HepG2 (cell line): ENCODE data around the gene JMJD6. TPM values are rescaled to one million over a fixed set of nuclear protein-coding genes. Genes with fewer than 3 reads are reported as not detected.

Experiments
- CBFB ChIP-seq: sonication (generic); formaldehyde crosslinking; IDR thresholded peaks from 2 replicates; pipeline ENCODE4 v1.4.0; 2020; ENCODE audit warnings: missing genetic modification reagents
- ERF ChIP-seq: IDR thresholded peaks from 2 replicates; pipeline ENCODE4 v1.6.1; 2018; ENCODE audit warnings: missing biosample characterization, missing genetic modification reagents
- GATAD2A ChIP-seq: IDR thresholded peaks from 2 replicates; pipeline ENCODE4 v1.6.1; 2016
- HNRNPLL ChIP-seq: fragments of 200-400 bp; formaldehyde crosslinking; IDR thresholded peaks from 2 replicates; pipeline ENCODE4 v1.6.1; 2017; ENCODE audit warnings: mild to moderate bottlenecking, low read depth, low read length; ENCODE audit not compliant: poor library complexity, severe bottlenecking
- KDM3A ChIP-seq: IDR thresholded peaks from 2 replicates; pipeline ENCODE4 v1.6.1; 2018; ENCODE audit warnings: low read depth, missing compliant biosample characterization
- LCORL ChIP-seq, 2 experiments: fragments of 450-650 bp in 1 of 2; sonication (generic) in 1 of 2; formaldehyde crosslinking in 1 of 2; IDR thresholded peaks; 2 replicates each; pipeline versions ENCODE4 v1.5.0 to v1.6.1; 2017 to 2020; ENCODE audit warnings: antibody characterized with exemption in 1 of 2, missing genetic modification reagents in 1 of 2
- PHF21A ChIP-seq: sonication (generic); formaldehyde crosslinking; IDR thresholded peaks from 2 replicates; pipeline ENCODE4 v1.5.0; 2020; ENCODE audit warnings: mild to moderate bottlenecking, missing genetic modification reagents
- RAD51 ChIP-seq: fragments of 450-650 bp; IDR thresholded peaks from 2 replicates; pipeline ENCODE4 v1.6.1; 2016; ENCODE audit warnings: borderline replicate concordance
- RFXANK ChIP-seq: IDR thresholded peaks from 2 replicates; pipeline ENCODE4 v1.6.1; 2016
- RXRA ChIP-seq: sonication (generic); formaldehyde crosslinking; IDR thresholded peaks from 2 replicates; pipeline ENCODE4 v1.5.1; 2020; ENCODE audit warnings: missing genetic modification reagents
- SNAI1 ChIP-seq: sonication (generic); formaldehyde crosslinking; IDR thresholded peaks from 2 replicates; pipeline ENCODE4 v1.5.0; 2020; ENCODE audit warnings: mild to moderate bottlenecking, missing genetic modification reagents, borderline replicate concordance
- THAP11 ChIP-seq: IDR thresholded peaks from 2 replicates; pipeline ENCODE4 v1.6.1; 2016; ENCODE audit warnings: missing biosample characterization, missing genetic modification reagents
- ZBTB21 ChIP-seq: sonication (generic); formaldehyde crosslinking; IDR thresholded peaks from 2 replicates; pipeline ENCODE4 v1.4.0; 2020; ENCODE audit warnings: missing genetic modification reagents
- ZNF652 ChIP-seq: IDR thresholded peaks from 2 replicates; pipeline ENCODE4 v1.6.1; 2016; ENCODE audit warnings: low read depth, borderline replicate concordance
- polyA plus RNA-seq, 8 experiments: library from polyadenylated mRNA; depleted of rRNA in 3 of 8; stranded (reverse) in 7 of 8; unstranded in 1 of 8; fragments of >200 nt; fragmentation: Illumina TruSeq in 4 of 8; extraction: Trizol in 4 of 8; gene quantifications; 2 replicates each; pipeline versions ENCODE4 v1.2.1 to v1.2.3, GENCODE V29; 2011 to 2016; ENCODE audit warnings: low read depth in 4 of 8, missing spikeins in 1 of 8, mixed read lengths in 1 of 8; ENCODE audit not compliant: insufficient read depth in 1 of 8
- total RNA-seq, 5 experiments: library from RNA; depleted of rRNA; stranded (reverse); fragments of >200 nt; fragmentation: Illumina TruSeq; extraction: Trizol; gene quantifications; 2 replicates each; pipeline ENCODE4 v1.2.3, GENCODE V29; 2016; ENCODE audit warnings: low read depth in 1 of 5
- TF ChIP-seq, protein P1 (sequence below): sonication (generic); formaldehyde crosslinking; conservative IDR thresholded peaks from 2 replicates; pipeline ENCODE4 v1.4.0; 2020; ENCODE audit warnings: mild to moderate bottlenecking, missing genetic modification reagents, moderate library complexity
- TF ChIP-seq, protein P2 (sequence below): sonication (generic); formaldehyde crosslinking; IDR thresholded peaks from 2 replicates; pipeline ENCODE4 v1.9.0; 2021; ENCODE audit warnings: missing genetic modification reagents, mild to moderate bottlenecking, borderline replicate concordance
- TF ChIP-seq, protein P3 (sequence below): sonication (generic); formaldehyde crosslinking; IDR thresholded peaks from 2 replicates; pipeline ENCODE4 v1.8.0; 2022; ENCODE audit warnings: missing genetic modification reagents, low read depth, mild to moderate bottlenecking, borderline replicate concordance
- TF ChIP-seq, protein P4 (sequence below): IDR thresholded peaks from 2 replicates; pipeline ENCODE4 v1.4.0; 2020; ENCODE audit warnings: mild to moderate bottlenecking, missing genetic modification reagents
- TF ChIP-seq, protein P5 (sequence below): sonication (generic); formaldehyde crosslinking; IDR thresholded peaks from 2 replicates; pipeline ENCODE4 v1.8.0; 2022; ENCODE audit warnings: low read depth, missing genetic modification reagents

Gene JMJD6
- total and polyA plus RNA-seq, 2 of the 13 experiments (the other 11 are each of a cell fraction or from before 2014, with no cell fraction given) = 33.6 to 41.0 TPM

DNA sequence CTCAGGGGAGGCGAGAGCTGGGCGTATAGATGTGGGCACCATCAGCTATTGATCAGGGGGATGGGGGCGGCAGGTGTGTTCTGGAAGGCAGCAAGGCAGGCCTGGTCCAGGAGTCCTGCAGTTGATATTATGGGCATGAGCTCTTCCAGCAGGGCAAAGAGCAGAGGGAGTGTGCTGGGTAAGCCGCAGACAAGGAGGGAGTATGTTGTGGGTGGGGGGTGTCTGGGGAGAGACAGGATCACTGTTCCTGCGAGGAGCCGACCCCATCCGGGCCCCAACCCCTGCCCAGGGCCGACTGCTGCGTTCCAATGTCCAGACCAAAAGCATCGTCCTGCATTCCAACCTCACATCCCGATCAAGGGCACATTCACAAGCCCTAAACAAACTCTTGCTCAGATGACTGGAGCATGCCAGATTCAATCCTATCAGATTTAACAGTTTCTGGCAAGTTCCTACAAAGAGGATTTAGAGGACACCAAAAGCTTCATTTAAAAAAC lies 24.9 kb downstream of the JMJD6 start (continued):
- TF ChIP-seq, protein P1, sequence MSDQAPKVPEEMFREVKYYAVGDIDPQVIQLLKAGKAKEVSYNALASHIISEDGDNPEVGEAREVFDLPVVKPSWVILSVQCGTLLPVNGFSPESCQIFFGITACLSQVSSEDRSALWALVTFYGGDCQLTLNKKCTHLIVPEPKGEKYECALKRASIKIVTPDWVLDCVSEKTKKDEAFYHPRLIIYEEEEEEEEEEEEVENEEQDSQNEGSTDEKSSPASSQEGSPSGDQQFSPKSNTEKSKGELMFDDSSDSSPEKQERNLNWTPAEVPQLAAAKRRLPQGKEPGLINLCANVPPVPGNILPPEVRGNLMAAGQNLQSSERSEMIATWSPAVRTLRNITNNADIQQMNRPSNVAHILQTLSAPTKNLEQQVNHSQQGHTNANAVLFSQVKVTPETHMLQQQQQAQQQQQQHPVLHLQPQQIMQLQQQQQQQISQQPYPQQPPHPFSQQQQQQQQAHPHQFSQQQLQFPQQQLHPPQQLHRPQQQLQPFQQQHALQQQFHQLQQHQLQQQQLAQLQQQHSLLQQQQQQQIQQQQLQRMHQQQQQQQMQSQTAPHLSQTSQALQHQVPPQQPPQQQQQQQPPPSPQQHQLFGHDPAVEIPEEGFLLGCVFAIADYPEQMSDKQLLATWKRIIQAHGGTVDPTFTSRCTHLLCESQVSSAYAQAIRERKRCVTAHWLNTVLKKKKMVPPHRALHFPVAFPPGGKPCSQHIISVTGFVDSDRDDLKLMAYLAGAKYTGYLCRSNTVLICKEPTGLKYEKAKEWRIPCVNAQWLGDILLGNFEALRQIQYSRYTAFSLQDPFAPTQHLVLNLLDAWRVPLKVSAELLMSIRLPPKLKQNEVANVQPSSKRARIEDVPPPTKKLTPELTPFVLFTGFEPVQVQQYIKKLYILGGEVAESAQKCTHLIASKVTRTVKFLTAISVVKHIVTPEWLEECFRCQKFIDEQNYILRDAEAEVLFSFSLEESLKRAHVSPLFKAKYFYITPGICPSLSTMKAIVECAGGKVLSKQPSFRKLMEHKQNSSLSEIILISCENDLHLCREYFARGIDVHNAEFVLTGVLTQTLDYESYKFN (CRISPR knock-in tag) = peak; percentile 83
- TF ChIP-seq PHF21A (CRISPR knock-in tag) = peak; percentile 92
- TF ChIP-seq, protein P2, sequence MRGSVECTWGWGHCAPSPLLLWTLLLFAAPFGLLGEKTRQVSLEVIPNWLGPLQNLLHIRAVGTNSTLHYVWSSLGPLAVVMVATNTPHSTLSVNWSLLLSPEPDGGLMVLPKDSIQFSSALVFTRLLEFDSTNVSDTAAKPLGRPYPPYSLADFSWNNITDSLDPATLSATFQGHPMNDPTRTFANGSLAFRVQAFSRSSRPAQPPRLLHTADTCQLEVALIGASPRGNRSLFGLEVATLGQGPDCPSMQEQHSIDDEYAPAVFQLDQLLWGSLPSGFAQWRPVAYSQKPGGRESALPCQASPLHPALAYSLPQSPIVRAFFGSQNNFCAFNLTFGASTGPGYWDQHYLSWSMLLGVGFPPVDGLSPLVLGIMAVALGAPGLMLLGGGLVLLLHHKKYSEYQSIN (CRISPR knock-in tag) = no peak
- TF ChIP-seq, protein P3, sequence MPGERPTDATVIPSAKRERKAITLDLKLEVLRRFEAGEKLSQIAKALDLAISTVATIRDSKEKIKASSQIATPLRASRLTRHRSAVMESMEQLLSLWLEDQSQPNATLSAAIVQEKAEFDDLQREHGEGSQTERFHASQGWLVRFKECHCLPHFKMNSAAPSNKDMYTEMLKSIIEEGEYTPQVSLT = no peak
- TF ChIP-seq SNAI1 (CRISPR knock-in tag) = no peak
- peak; percentile 46; the same call in 1 of the 2 replicates for TF ChIP-seq ERF
- no peak for TF ChIP-seq RFXANK (CRISPR knock-in tag)
- TF ChIP-seq, protein P4, sequence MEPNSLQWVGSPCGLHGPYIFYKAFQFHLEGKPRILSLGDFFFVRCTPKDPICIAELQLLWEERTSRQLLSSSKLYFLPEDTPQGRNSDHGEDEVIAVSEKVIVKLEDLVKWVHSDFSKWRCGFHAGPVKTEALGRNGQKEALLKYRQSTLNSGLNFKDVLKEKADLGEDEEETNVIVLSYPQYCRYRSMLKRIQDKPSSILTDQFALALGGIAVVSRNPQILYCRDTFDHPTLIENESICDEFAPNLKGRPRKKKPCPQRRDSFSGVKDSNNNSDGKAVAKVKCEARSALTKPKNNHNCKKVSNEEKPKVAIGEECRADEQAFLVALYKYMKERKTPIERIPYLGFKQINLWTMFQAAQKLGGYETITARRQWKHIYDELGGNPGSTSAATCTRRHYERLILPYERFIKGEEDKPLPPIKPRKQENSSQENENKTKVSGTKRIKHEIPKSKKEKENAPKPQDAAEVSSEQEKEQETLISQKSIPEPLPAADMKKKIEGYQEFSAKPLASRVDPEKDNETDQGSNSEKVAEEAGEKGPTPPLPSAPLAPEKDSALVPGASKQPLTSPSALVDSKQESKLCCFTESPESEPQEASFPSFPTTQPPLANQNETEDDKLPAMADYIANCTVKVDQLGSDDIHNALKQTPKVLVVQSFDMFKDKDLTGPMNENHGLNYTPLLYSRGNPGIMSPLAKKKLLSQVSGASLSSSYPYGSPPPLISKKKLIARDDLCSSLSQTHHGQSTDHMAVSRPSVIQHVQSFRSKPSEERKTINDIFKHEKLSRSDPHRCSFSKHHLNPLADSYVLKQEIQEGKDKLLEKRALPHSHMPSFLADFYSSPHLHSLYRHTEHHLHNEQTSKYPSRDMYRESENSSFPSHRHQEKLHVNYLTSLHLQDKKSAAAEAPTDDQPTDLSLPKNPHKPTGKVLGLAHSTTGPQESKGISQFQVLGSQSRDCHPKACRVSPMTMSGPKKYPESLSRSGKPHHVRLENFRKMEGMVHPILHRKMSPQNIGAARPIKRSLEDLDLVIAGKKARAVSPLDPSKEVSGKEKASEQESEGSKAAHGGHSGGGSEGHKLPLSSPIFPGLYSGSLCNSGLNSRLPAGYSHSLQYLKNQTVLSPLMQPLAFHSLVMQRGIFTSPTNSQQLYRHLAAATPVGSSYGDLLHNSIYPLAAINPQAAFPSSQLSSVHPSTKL = peak; percentile 38
- TF ChIP-seq ZNF652 = no peak
- TF ChIP-seq ZBTB21 (CRISPR knock-in tag) = no peak
- TF ChIP-seq GATAD2A (CRISPR knock-in tag) = 0 out of 2 replicates have a peak, but pooled peaks have one; percentile 37
- no peak for TF ChIP-seq KDM3A (CRISPR knock-in tag)
- TF ChIP-seq RXRA (CRISPR knock-in tag) = peak; percentile 66
- TF ChIP-seq, protein P5, sequence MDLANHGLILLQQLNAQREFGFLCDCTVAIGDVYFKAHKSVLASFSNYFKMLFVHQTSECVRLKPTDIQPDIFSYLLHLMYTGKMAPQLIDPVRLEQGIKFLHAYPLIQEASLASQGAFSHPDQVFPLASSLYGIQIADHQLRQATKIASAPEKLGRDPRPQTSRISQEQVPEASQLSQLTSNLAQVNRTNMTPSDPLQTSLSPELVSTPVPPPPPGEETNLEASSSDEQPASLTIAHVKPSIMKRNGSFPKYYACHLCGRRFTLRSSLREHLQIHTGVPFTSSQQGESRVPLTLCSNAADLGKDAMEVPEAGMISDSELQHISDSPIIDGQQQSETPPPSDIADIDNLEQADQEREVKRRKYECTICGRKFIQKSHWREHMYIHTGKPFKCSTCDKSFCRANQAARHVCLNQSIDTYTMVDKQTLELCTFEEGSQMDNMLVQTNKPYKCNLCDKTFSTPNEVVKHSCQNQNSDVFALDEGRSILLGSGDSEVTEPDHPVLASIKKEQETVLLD (CRISPR knock-in tag) = no peak
- no peak for TF ChIP-seq RAD51
- peak; percentile 81 for TF ChIP-seq LCORL (IDR thresholded peaks at IDR 0.05)
- TF ChIP-seq LCORL (CRISPR knock-in tag; IDR thresholded peaks at IDR 0.05) = peak; percentile 91
- TF ChIP-seq HNRNPLL = no peak
- TF ChIP-seq CBFB (CRISPR knock-in tag) = 0 out of 2 replicates have a peak, but pooled peaks have one; percentile 55
- no peak for TF ChIP-seq THAP11 (CRISPR knock-in tag)
